HepG2 (cell line): ENCODE measurements around the gene CENPM. TPM values are rescaled to one million over a fixed set of nuclear protein-coding genes. Genes with fewer than 3 reads are reported as not detected.

Source experiments
- ATAC-seq: fragments of 200-7000 bp; cut with Tn5 transposase; 3 replicates; pipeline ENCODE4 v1.9.1; 2020; ENCODE audit warnings: mild to moderate bottlenecking, moderate library complexity
- BruUV-seq: library from RNA; stranded (reverse); fragments of 400-500 nt; replicated peaks from 2 replicates; lab custom pipeline; 2021; lab: Mats Ljungman, UMichigan
- CTCF ChIA-PET: fragments of 300-600 bp; formaldehyde crosslinking; extraction: SDS; loops from one replicate; lab custom pipeline; 2021; ENCODE audit warnings: low total read pairs, inconsistent platforms, low intra/inter-chr PET ratio; lab: Yijun Ruan, JAX
- POLR2A ChIA-PET: fragments of 350-600 bp; sonication (Branson Sonifier 250); formaldehyde crosslinking; loops from one replicate; lab custom pipeline; 2020; ENCODE audit warnings: antibody characterized with exemption, inconsistent platforms; lab: Yijun Ruan, JAX
- DNase-seq: peaks from one replicate; pipeline ENCODE4 v3.0.0-alpha.2; 2015; ENCODE audit warnings: low spot score
- FAIRE-seq: peaks from 3 replicates; lab custom pipeline; 2011; peaks lifted over from hg19 to GRCh38; lab: Jason Lieb, UNC
- H2AFZ ChIP-seq: one replicate; pipeline ENCODE4 v1.6.1; 2011; ENCODE audit warnings: low read length, inconsistent platforms
- H3K27ac ChIP-seq: fragments of 300-600 bp; 3 replicates; pipeline ENCODE4 v1.8.0; 2011; ENCODE audit warnings: mixed run types, mild to moderate bottlenecking, mixed read lengths, low read length, inconsistent platforms; ENCODE audit not compliant: insufficient read depth; ENCODE audit errors: extremely low read length
- H3K27me3 ChIP-seq, 2 experiments: fragments of 200-600 bp in 1 of 2; 2 replicates in 1 of 2; 3 replicates in 1 of 2; pipeline versions ENCODE4 v1.6.0 to v1.8.0; 2011; ENCODE audit warnings: low read length in 2 of 2, mild to moderate bottlenecking in 2 of 2, moderate library complexity in 2 of 2, inconsistent platforms in 1 of 2; ENCODE audit not compliant: insufficient read depth in 2 of 2, control insufficient read depth in 1 of 2
- H3K36me3 ChIP-seq, 2 experiments: fragments of 200-600 bp in 1 of 2; replicated peaks in 1 of 2; 2 replicates in 1 of 2; 3 replicates in 1 of 2; pipeline versions ENCODE4 v1.5.1 to v1.8.0; 2011; ENCODE audit warnings: low read length in 2 of 2, inconsistent platforms in 1 of 2; ENCODE audit not compliant: insufficient read depth in 2 of 2, control insufficient read depth in 1 of 2
- H3K4me1 ChIP-seq: 2 replicates; pipeline ENCODE4 v1.5.1; 2012; ENCODE audit warnings: low read length, inconsistent platforms; ENCODE audit not compliant: insufficient read depth
- H3K4me2 ChIP-seq: 2 replicates; pipeline ENCODE4 v1.6.0; 2011; ENCODE audit warnings: low read depth, low read length, inconsistent platforms
- H3K4me3 ChIP-seq, 3 experiments: fragments of 200-600 bp in 1 of 3; sonication (generic), shearing (Covaris generic) in 1 of 3; replicated peaks in 1 of 3; 2 replicates each; pipeline ENCODE4 v1.5.1; 2011 to 2016; ENCODE audit warnings: low read length in 3 of 3, inconsistent platforms in 2 of 3, low read depth in 2 of 3, mild to moderate bottlenecking in 2 of 3, control low read depth in 1 of 3, mixed read lengths in 1 of 3; ENCODE audit not compliant: insufficient read depth in 1 of 3
- H3K79me2 ChIP-seq: one replicate; pipeline ENCODE4 v1.6.1; 2011; ENCODE audit warnings: low read length, inconsistent platforms; ENCODE audit not compliant: insufficient read depth
- H3K9ac ChIP-seq: 2 replicates; pipeline ENCODE4 v1.6.0; 2011; ENCODE audit warnings: mild to moderate bottlenecking, low read depth, low read length, inconsistent platforms; ENCODE audit not compliant: insufficient read depth
- H3K9me3 ChIP-seq: 2 replicates; pipeline ENCODE4 v1.5.1; 2012; ENCODE audit warnings: mild to moderate bottlenecking, low read length
- H4K20me1 ChIP-seq: 2 replicates; pipeline ENCODE4 v1.6.0; 2011; ENCODE audit warnings: inconsistent platforms, mild to moderate bottlenecking, low read length, moderate library complexity; ENCODE audit not compliant: insufficient read depth
- MIER3 ChIP-seq: IDR thresholded peaks from 2 replicates; pipeline ENCODE4 v1.6.1; 2016; ENCODE audit warnings: missing compliant biosample characterization, borderline replicate concordance
- POLR2A ChIP-seq, 2 experiments: IDR thresholded peaks; 2 replicates each; pipeline ENCODE4 v1.6.1; 2011; ENCODE audit warnings: low read depth in 2 of 2, low read length in 2 of 2, mild to moderate bottlenecking in 1 of 2, moderate library complexity in 1 of 2; ENCODE audit not compliant: insufficient read depth in 1 of 2
- SMARCC2 ChIP-seq: fragments of 450-650 bp; IDR thresholded peaks from 2 replicates; pipeline ENCODE4 v1.6.1; 2017; ENCODE audit warnings: antibody characterized with exemption, mild to moderate bottlenecking
- WGBS: methylation state at CpG from one replicate; pipeline ENCODE4 v1.1.6; 2017; ENCODE audit warnings: low lambda C conversion rate; 5-methylcytosine and 5-hydroxymethylcytosine counted together
- in situ Hi-C: cut with HindIII; loops from 2 replicates; pipeline ENCODE4 v1.10.0; 2017; ENCODE audit warnings: low pct_unique_long_range_greater_than_20kb; ENCODE audit not compliant: extremely low pct_ligation_motif_present
- intact Hi-C: fragments of 100-400 bp; cut with micrococcal nuclease; formaldehyde crosslinking; loops from one replicate; pipeline ENCODE4 v1.10.0; 2022; ENCODE audit not compliant: unreplicated experiment
- polyA plus RNA-seq, 8 experiments: library from polyadenylated mRNA; depleted of rRNA in 3 of 8; stranded (reverse) in 7 of 8; unstranded in 1 of 8; fragments of >200 nt; fragmentation: Illumina TruSeq in 4 of 8; extraction: Trizol in 4 of 8; gene quantifications; 2 replicates each; pipeline versions ENCODE4 v1.2.1 to v1.2.3, GENCODE V29; 2011 to 2016; ENCODE audit warnings: low read depth in 4 of 8, missing spikeins in 1 of 8, mixed read lengths in 1 of 8; ENCODE audit not compliant: insufficient read depth in 1 of 8
- total RNA-seq, 5 experiments: library from RNA; depleted of rRNA; stranded (reverse); fragments of >200 nt; fragmentation: Illumina TruSeq; extraction: Trizol; gene quantifications; 2 replicates each; pipeline ENCODE4 v1.2.3, GENCODE V29; 2016; ENCODE audit warnings: low read depth in 1 of 5
- TF ChIP-seq, protein P1 (sequence below): IDR thresholded peaks from 2 replicates; pipeline ENCODE4 v1.4.0; 2020; ENCODE audit warnings: mild to moderate bottlenecking, missing genetic modification reagents

CENPM gene
- total and polyA plus RNA-seq, 2 of the 13 experiments (the other 11 are each of a cell fraction or from before 2014, with no cell fraction given): 11.2 to 37.3 TPM

DNA sequence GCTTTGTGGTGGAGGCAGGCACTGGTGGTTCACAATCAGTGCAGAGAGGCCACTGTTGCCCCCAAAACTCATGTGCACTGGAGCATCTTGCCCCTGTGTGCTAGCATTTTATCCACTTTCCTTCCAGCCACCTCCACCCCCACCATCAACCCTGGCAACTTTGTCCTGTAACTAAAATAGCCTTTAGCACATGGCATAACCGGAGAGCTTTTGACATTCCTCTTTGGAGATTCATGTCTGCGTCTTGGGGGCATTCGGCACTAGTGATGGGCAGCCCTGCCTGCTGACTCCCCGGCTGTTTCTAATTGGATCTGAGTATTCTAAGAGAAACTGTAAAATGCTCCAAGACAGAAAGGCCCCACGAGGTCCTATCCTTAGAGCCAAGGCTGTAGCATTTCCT lies 47.8 kb downstream of the CENPM start (continued):
- TF ChIP-seq, protein P1, sequence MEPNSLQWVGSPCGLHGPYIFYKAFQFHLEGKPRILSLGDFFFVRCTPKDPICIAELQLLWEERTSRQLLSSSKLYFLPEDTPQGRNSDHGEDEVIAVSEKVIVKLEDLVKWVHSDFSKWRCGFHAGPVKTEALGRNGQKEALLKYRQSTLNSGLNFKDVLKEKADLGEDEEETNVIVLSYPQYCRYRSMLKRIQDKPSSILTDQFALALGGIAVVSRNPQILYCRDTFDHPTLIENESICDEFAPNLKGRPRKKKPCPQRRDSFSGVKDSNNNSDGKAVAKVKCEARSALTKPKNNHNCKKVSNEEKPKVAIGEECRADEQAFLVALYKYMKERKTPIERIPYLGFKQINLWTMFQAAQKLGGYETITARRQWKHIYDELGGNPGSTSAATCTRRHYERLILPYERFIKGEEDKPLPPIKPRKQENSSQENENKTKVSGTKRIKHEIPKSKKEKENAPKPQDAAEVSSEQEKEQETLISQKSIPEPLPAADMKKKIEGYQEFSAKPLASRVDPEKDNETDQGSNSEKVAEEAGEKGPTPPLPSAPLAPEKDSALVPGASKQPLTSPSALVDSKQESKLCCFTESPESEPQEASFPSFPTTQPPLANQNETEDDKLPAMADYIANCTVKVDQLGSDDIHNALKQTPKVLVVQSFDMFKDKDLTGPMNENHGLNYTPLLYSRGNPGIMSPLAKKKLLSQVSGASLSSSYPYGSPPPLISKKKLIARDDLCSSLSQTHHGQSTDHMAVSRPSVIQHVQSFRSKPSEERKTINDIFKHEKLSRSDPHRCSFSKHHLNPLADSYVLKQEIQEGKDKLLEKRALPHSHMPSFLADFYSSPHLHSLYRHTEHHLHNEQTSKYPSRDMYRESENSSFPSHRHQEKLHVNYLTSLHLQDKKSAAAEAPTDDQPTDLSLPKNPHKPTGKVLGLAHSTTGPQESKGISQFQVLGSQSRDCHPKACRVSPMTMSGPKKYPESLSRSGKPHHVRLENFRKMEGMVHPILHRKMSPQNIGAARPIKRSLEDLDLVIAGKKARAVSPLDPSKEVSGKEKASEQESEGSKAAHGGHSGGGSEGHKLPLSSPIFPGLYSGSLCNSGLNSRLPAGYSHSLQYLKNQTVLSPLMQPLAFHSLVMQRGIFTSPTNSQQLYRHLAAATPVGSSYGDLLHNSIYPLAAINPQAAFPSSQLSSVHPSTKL (CRISPR knock-in tag): no peak

DNA sequence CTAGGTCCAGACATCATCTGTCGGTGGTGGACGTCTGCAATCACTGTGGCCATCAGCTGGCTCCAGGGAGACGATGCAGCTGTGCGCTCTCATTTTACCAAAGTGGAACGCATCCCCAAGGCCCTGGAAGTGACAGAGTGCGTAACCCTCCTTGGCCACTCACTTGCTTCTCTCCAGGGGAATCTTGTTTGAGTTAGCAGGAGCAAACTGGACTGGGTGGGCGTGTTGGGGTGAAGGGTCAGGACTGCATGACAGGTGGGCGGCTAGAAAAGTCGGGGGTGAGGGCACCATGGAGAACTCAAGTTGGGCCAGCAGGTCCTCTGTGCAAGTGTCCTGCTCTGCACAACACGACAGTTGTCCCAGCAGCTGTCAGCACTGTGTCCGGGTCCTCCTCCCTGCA lies 48.3 kb downstream of the CENPM start:
- Histone ChIP-seq H3K9ac (no peak overlapping the region), H2AFZ (no peak overlapping the region), H3K4me2 (no peak overlapping the region), H3K4me3 (no peak overlapping the region), H3K36me3 (peaks cover 46 to 85% of the 10 kb centered on the region in 2 experiments), H4K20me1 (no peaks in the 10 kb centered on the region), H3K27ac (no peak overlapping the region), H3K79me2 (no peaks in the 10 kb centered on the region), H3K9me3 (no peaks in the 10 kb centered on the region), H3K4me1 (no peaks in the 10 kb centered on the region), H3K27me3 (no peaks in the 10 kb centered on the region)
- TF ChIP-seq POLR2A (IDR thresholded peaks at IDR 0.05; ENCODE audit: insufficient read depth in 1 of 2, low read depth in 2 of 2, low read length in 2 of 2) (peak in 1 of 2 experiments; percentile 25; a peak in 1 of 4 replicates), MIER3 (CRISPR knock-in tag) (no peak), SMARCC2 (no peak)
- no TSS peak for BruUV-seq
- ChIA-PET POLR2A (no interaction called here), CTCF (no interaction called here)
- DNase-seq: no peak
- intact Hi-C loops (no loop called here), in situ Hi-C loops (no loop called here)
- 100% methylated on average over 3 of the region's 11 CpGs for WGBS
- no peak for FAIRE-seq
- no peak for ATAC-seq
